G401.6 (cell line): ENCODE data around the gene GLCCI1.

Source experiments
- FAIRE-seq: peaks from 2 replicates; lab custom pipeline; 2012; peaks lifted over from hg19 to GRCh38; lab: Jason Lieb, UNC

The GLCCI1 gene

GRCh38 chr7:7964250-7964649 lies 4.3 kb upstream of the GLCCI1 start:
- peak; percentile 36 for FAIRE-seq

DNA sequence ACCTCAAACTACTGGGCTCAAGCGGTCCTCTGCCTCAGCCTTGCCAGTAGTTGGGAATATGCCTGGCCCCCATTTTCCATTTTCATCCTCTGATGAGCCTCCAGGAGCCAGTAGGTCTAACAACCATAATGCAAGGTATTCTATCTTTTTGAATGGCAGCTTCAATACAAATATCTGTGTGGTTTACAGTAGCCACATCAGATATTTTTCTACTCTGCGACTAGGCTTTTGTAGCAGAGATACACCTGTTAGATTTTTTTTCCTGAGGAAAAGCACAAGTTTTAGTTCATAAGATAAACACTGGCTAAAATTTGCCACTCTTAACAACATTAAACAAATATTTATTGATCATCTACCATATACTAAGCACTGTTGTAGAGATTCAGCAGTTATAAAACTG lies 3.9 kb upstream of the GLCCI1 start:
- peak; percentile 27 for FAIRE-seq

GRCh38 chr7:7965301-7965700 lies 3.3 kb upstream of the GLCCI1 start:
- no peak for FAIRE-seq

- peak; percentile 75 for FAIRE-seq
These were observed 2.4 kb upstream of the GLCCI1 start for GRCh38 chr7:7966141-7966734.

DNA sequence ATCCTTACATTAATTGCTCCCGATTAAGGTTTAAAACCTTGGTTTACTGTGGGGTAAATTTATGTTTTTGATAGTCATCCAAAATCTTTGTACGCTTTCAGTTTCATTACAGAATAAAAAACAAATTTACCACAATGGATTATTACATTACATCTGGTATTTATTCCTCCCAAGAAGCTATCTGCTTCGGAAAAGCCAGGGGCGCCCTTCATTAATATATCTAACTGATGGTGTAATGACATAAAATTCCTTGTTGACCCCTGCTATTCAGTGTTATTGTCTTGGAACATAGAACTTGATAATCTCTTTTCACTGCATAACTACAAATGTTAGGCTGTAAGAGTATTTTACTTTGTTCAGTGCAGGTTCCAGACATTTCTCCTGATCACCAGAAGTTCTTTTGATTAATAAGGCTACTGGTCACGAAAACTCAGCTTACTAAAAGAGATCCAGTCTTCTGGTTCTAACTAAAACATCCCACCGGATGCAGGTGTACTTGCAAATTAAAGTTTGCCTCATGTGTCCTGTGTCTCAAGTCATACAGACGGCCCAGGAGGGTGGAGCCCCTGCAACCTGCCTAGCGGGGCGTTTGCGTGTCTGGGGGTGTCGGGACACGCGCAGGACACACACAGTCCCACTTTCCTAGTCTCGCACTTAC lies 581 bp upstream of the GLCCI1 start:
- peak; percentile 60 for FAIRE-seq

DNA sequence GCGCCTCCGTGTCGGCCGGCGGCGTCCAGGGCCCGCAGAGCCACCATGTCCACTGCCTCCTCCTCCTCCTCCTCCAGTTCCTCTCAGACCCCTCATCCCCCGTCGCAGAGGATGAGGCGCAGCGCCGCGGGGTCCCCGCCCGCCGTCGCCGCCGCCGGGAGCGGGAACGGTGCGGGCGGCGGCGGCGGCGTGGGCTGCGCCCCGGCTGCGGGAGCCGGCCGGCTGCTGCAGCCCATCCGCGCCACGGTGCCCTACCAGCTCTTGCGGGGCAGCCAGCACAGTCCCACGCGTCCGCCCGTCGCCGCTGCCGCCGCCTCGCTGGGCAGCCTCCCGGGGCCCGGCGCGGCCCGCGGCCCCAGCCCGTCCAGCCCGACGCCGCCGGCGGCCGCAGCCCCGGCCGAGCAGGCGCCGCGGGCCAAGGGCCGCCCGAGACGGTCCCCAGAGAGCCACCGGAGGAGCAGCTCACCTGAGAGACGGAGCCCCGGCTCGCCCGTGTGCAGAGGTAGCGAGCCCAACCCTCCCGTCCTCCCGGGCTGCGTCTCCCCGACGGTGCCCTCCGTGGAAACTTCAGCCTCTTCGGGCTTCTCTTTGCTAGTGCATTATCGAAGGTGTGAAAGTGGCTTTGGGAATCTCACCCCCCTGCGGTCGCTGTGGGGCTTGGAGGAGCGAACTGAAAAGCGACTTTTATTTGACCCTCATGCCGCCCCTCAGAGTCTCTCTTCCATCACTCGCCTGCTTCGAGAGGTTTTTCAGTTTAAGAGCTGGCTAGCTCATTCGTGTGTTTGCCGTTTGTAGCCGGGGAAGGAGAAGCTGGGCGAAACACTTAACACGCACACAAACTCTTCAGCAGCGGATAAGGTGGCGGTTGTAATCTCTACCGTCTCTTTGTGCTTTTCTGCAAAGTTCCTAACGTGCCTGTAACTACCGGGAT lies 975 bp downstream of the GLCCI1 start:
- FAIRE-seq = no peak

DNA sequence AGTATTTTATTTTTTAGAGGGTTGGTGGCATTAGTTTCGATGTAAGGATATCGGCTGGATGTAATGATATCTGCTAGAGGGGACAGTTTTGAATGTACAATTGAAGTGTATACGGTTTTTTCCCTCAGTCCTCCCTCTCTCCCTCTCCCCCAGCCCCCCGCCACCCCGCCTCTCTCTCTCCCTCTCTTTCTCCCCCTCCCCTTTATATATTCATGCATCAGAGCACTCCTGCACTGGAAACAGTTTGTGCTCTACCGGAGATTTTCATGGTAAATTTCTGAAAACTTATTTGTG lies 1.6 kb downstream of the GLCCI1 start:
- no peak for FAIRE-seq

GRCh38 chr7:7970531-7971307 lies 2.1 kb downstream of the GLCCI1 start:
- FAIRE-seq = peak; percentile 88

- no peak for FAIRE-seq
These were observed 2.9 kb downstream of the GLCCI1 start for GRCh38 chr7:7971308-7972040.

DNA sequence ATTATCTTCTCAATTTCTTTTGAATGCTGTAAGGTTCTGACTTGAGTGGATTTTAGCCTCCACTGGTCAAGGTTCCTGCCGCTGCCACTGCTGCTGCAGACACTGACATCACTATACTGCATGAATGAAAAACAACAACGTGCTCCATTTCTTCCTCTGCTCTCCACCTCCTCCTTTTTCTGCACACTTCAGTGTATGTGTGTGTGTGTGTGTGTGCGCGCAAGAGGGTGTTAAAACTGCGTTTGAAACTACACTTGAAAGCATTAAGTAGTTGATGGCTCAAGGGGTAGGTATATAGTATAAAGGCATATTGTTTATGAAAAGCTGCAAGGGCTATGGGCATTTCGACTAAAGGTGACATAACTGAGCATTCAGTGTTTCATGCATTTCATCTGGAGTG lies 3.5 kb downstream of the GLCCI1 start:
- no peak for FAIRE-seq

- FAIRE-seq = no peak
These were observed 4.5 kb downstream of the GLCCI1 start for GRCh38 chr7:7972922-7973594.

GRCh38 chr7:7976677-7977076 lies 8.1 kb downstream of the GLCCI1 start:
- no peak for FAIRE-seq

GRCh38 chr7:7977774-7978173 lies 9.2 kb downstream of the GLCCI1 start:
- no peak for FAIRE-seq

DNA sequence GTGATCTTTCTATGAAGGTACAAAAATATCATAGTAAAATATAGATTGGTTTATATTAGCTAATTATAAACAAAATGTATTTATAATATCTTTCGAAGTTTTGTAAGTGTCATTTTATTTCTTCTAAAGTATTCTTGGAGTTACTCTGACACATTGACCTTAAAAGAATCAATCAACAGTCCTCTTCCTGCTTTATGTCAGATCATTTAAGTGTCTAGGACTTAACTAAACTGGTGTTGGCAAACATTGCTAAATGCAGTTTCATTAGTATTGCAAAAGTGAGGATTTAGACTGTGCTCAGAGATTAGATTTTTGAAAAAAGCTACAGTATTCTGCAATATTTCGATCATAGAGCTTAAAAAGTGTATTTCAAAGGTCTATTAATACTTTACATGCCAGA lies 10.3 kb downstream of the GLCCI1 start:
- no peak for FAIRE-seq

GRCh38 chr7:7979558-7979957 lies 11.0 kb downstream of the GLCCI1 start:
- FAIRE-seq = peak; percentile 86

DNA sequence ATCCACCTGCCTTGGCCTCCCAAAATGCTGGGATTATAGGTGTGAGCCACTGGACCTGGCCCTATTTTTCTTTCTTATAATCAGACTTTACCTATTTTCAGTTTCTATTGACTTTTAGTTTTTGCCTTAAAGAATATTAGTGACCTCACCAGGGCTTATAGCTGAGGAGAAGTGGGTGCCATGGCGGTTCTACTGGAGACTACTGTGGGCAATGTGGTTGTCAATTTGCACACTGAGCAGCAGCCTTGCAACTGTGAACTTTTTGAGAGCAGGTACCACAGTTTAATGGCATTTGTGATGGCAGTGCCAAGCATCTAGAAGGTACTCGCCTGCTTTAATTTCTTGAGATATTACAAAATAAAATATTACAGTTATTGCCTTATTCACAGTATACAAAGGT lies 11.5 kb downstream of the GLCCI1 start:
- FAIRE-seq = no peak

- FAIRE-seq = peak; percentile 95
These were observed 14.3 kb downstream of the GLCCI1 start for GRCh38 chr7:7982904-7983303.

DNA sequence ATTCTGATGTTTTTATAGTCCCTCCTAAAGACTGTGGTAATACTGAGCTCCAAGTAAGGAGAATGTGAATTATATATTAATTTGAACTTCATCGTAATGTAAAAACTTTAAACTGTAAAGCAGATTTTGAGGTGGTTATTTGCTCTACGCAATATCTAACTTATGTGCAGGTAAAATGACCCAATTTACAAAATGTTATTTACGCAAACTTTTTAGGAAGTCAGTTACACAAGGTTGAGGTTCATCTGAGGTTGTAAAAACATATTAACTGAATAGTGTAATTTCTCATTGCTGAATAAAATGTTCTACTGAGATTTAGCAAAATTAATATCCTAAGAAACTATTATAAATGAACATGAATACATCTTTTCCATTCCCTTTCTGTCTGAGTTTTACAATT lies 15.8 kb downstream of the GLCCI1 start:
- FAIRE-seq = peak; percentile 87

GRCh38 chr7:7988706-7989105 lies 20.1 kb downstream of the GLCCI1 start:
- FAIRE-seq = peak; percentile 34

GRCh38 chr7:7989133-7989532 lies 20.5 kb downstream of the GLCCI1 start:
- no peak for FAIRE-seq
